Dermis blood vessel endothelial cell (primary cell): Measurements from ENCODE around the gene HS2ST1. TPM values are rescaled to one million over a fixed set of nuclear protein-coding genes. Genes with fewer than 3 reads are reported as not detected.

Source experiments
- DNase-seq: peaks from one replicate; pipeline ENCODE4 v3.0.0; 2010
- total RNA-seq: library from RNA; depleted of rRNA; stranded (reverse); fragments of >200 nt; gene quantifications from 2 replicates; pipeline ENCODE4 v1.2.3, GENCODE V29; 2014

HS2ST1 gene
- total RNA-seq, 1 donor from 2014 or later: 17.7 TPM

- no peak for DNase-seq
These were observed 230.0 kb downstream of the HS2ST1 start for GRCh38 chr1:87144316-87144895.

GRCh38 chr1:87144981-87145380, 230.5 kb downstream of the HS2ST1 start:
- no peak for DNase-seq

- DNase-seq: no peak
These were observed 232.1 kb downstream of the HS2ST1 start for GRCh38 chr1:87146538-87146937.

GRCh38 chr1:87146986-87147385, 232.6 kb downstream of the HS2ST1 start:
- DNase-seq: no peak

GRCh38 chr1:87147851-87148250, 233.4 kb downstream of the HS2ST1 start:
- no peak for DNase-seq

GRCh38 chr1:87148661-87149060, 234.2 kb downstream of the HS2ST1 start:
- no peak for DNase-seq

GRCh38 chr1:87149241-87150041, 235.0 kb downstream of the HS2ST1 start:
- DNase-seq: peak; percentile 3

GRCh38 chr1:87150143-87150542, 235.7 kb downstream of the HS2ST1 start:
- peak; percentile 52 for DNase-seq

GRCh38 chr1:87151500-87152421, 237.3 kb downstream of the HS2ST1 start:
- peak; percentile 73 for DNase-seq

- no peak for DNase-seq
These were observed 239.9 kb downstream of the HS2ST1 start for GRCh38 chr1:87154384-87154783.

- no peak for DNase-seq
These were observed 240.7 kb downstream of the HS2ST1 start for GRCh38 chr1:87155170-87155569.

- no peak for DNase-seq
These were observed 241.2 kb downstream of the HS2ST1 start for GRCh38 chr1:87155648-87156047.

GRCh38 chr1:87156124-87156523, 241.7 kb downstream of the HS2ST1 start:
- no peak for DNase-seq

- DNase-seq: no peak
These were observed 245.0 kb downstream of the HS2ST1 start for GRCh38 chr1:87159378-87159915.

Other genes starting within 250 kb of the HS2ST1 start
- 54.1 and 77.5 TPM in 2 replicates for gene SH3GLB1, start 210.1 kb upstream of the HS2ST1 start, total RNA-seq
- gene SELENOF, start 509 bp upstream of the HS2ST1 start, total RNA-seq: 186 and 187 TPM in 2 replicates